GM23338 (cell line): ENCODE data around the gene SPP1. TPM values are rescaled to one million over a fixed set of nuclear protein-coding genes. Genes with fewer than 3 reads are reported as not detected.

Experiments
- ATAC-seq: fragments of 200-7000 bp; cut with Tn5 transposase; 3 replicates; pipeline ENCODE4 v1.9.1; 2020
- DNase-seq: peaks from one replicate; pipeline ENCODE4 v3.0.0-alpha.2; 2015; ENCODE audit warnings: low spot score
- H2AFZ ChIP-seq: fragments of 200-600 bp; sonication (generic); 2 replicates; pipeline ENCODE4 v1.8.0; 2016; ENCODE audit warnings: antibody characterized with exemption, mild to moderate bottlenecking, moderate library complexity
- H3F3A ChIP-seq: fragments of 200-600 bp; sonication (generic); replicated peaks from 2 replicates; pipeline ENCODE4 v1.8.0; 2017; ENCODE audit warnings: antibody characterized with exemption, mixed run types, low read depth
- H3K27ac ChIP-seq: fragments of 200-600 bp; sonication (generic); 2 replicates; pipeline ENCODE4 v1.6.1; 2016; ENCODE audit warnings: low read depth
- H3K27me3 ChIP-seq: fragments of 200-600 bp; sonication (generic); 2 replicates; pipeline ENCODE4 v1.8.0; 2016; ENCODE audit warnings: mild to moderate bottlenecking, mixed run types, moderate library complexity; ENCODE audit not compliant: insufficient read depth
- H3K36me3 ChIP-seq: fragments of 200-600 bp; sonication (generic); 2 replicates; pipeline ENCODE4 v1.8.0; 2016; ENCODE audit warnings: mild to moderate bottlenecking; ENCODE audit not compliant: insufficient read depth
- H3K4me1 ChIP-seq: fragments of 200-600 bp; sonication (generic); 2 replicates; pipeline ENCODE4 v1.8.0; 2016; ENCODE audit warnings: mild to moderate bottlenecking, moderate library complexity; ENCODE audit not compliant: insufficient read depth
- H3K4me2 ChIP-seq: fragments of 200-600 bp; sonication (generic); 2 replicates; pipeline ENCODE4 v1.7.1; 2017; ENCODE audit warnings: mixed run types
- H3K4me3 ChIP-seq: fragments of 200-600 bp; sonication (generic); 2 replicates; pipeline ENCODE4 v1.6.1; 2016; ENCODE audit warnings: mixed run types
- H3K79me2 ChIP-seq: fragments of 200-600 bp; sonication (generic); replicated peaks from 2 replicates; pipeline ENCODE4 v1.8.0; 2017; ENCODE audit warnings: mild to moderate bottlenecking; ENCODE audit not compliant: insufficient read depth
- H3K9me2 ChIP-seq: fragments of 200-600 bp; sonication (generic); 2 replicates; pipeline ENCODE4 v1.8.0; 2017; ENCODE audit not compliant: insufficient read depth
- H4K20me1 ChIP-seq: fragments of 200-600 bp; sonication (generic); replicated peaks from 2 replicates; pipeline ENCODE4 v1.8.0; 2017; ENCODE audit warnings: mild to moderate bottlenecking; ENCODE audit not compliant: insufficient read depth
- H3K27ac Mint-ChIP-seq: 2 replicates; pipeline ENCODE4 v1.8.0; 2020; ENCODE audit warnings: inconsistent platforms, mild to moderate bottlenecking, moderate library complexity, mixed read lengths
- H3K27me3 Mint-ChIP-seq: 3 replicates; pipeline ENCODE4 v1.8.0; 2022; ENCODE audit warnings: low read depth, mild to moderate bottlenecking, moderate library complexity, mixed read lengths, inconsistent platforms; ENCODE audit not compliant: insufficient read depth, poor library complexity
- H3K36me3 Mint-ChIP-seq: 3 replicates; pipeline ENCODE4 v1.8.0; 2021; ENCODE audit warnings: low read depth, mild to moderate bottlenecking, inconsistent platforms, moderate library complexity, mixed read lengths
- H3K4me1 Mint-ChIP-seq: 3 replicates; pipeline ENCODE4 v1.8.0; 2020; ENCODE audit warnings: mild to moderate bottlenecking, inconsistent platforms, mixed read lengths
- H3K4me3 Mint-ChIP-seq: 3 replicates; pipeline ENCODE4 v1.8.0; 2021; ENCODE audit warnings: moderate library complexity, mild to moderate bottlenecking, inconsistent platforms, mixed read lengths
- H3K9me3 Mint-ChIP-seq: 3 replicates; pipeline ENCODE4 v1.8.0; 2020; ENCODE audit warnings: moderate library complexity, mild to moderate bottlenecking, inconsistent platforms, mixed read lengths
- CREB1 ChIP-seq: fragments of 250-450 bp; sonication (Bioruptor Pico); IDR thresholded peaks from 2 replicates; pipeline ENCODE4 v1.5.0; 2020; ENCODE audit warnings: low read depth, mild to moderate bottlenecking, moderate library complexity
- CTCF ChIP-seq, 2 experiments: fragments of 200-600 bp in 1 of 2; sonication (generic) in 1 of 2; conservative IDR thresholded peaks; 2 replicates each; pipeline versions ENCODE4 v1.5.1 to v1.6.1; 2016 to 2017; ENCODE audit warnings: antibody characterized with exemption in 2 of 2, low read depth in 2 of 2, mild to moderate bottlenecking in 2 of 2, moderate library complexity in 1 of 2
- EZH2 ChIP-seq: fragments of 200-600 bp; sonication (generic); IDR thresholded peaks from one replicate; pipeline ENCODE4 v1.8.0; 2017; ENCODE audit warnings: antibody characterized with exemption, mild to moderate bottlenecking, low read depth; ENCODE audit not compliant: unreplicated experiment
- EZH2phosphoT487 ChIP-seq: fragments of 200-600 bp; sonication (generic); IDR thresholded peaks from one replicate; pipeline ENCODE4 v1.8.1; 2018; ENCODE audit warnings: antibody characterized with exemption; ENCODE audit not compliant: unreplicated experiment
- NANOG ChIP-seq: IDR thresholded peaks from 2 replicates; pipeline ENCODE4 v1.6.1; 2016; ENCODE audit warnings: antibody characterized with exemption, borderline replicate concordance
- POLR2AphosphoS5 ChIP-seq: IDR thresholded peaks from 2 replicates; pipeline ENCODE4 v1.6.1; 2016; ENCODE audit warnings: antibody characterized with exemption, low read depth
- REST ChIP-seq: IDR thresholded peaks from one replicate; pipeline ENCODE4 v1.6.1; 2018; ENCODE audit warnings: antibody characterized with exemption; ENCODE audit not compliant: unreplicated experiment
- STAT1 ChIP-seq: IDR thresholded peaks from one replicate; pipeline ENCODE4 v1.6.1; 2016; ENCODE audit warnings: antibody characterized with exemption; ENCODE audit not compliant: unreplicated experiment
- ZNF331 ChIP-seq: fragments of 250-450 bp; sonication (Bioruptor Pico); IDR thresholded peaks from 2 replicates; pipeline ENCODE4 v1.5.0; 2020; ENCODE audit warnings: low read depth, mild to moderate bottlenecking, moderate library complexity
- polyA plus RNA-seq: library from polyadenylated mRNA; unstranded; fragments of >200 nt; fragmentation: Nextera tagmentation; extraction: Ambion mirVana; gene quantifications from 2 replicates; pipeline ENCODE4 v1.2.1, GENCODE V29; 2016
- total RNA-seq: library from RNA; depleted of rRNA; stranded (reverse); fragments of >200 nt; shearing (Covaris generic); gene quantifications from 2 replicates; pipeline ENCODE4 v1.2.3, GENCODE V29; 2014
- TF ChIP-seq, protein P1 (sequence below): IDR thresholded peaks from 2 replicates; pipeline ENCODE4 v1.6.1; 2016; ENCODE audit warnings: antibody characterized with exemption

Gene SPP1
- total and polyA plus RNA-seq, 2 experiments from 2014 or later, result 41.3 to 51.3 TPM

DNA sequence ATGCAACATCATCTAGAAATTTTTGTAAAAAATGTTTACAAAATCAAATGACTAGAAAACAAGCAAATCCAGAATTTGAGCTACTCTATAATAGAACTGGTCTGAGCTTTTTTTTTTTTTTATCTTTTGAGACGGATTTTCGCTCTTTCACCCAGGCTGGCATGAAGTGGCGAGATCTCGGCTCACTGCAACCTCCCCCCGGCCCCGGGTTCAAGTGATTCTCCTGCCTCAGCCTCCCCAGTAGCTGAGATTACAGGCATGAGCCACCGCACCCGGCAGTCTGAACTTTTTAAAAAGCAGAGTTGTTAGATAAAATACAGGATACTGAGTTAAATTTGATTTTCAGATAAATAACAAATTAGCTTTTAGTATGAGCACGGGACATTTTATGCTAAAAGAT, 11.0 kb downstream of the SPP1 start (continued):
- TF ChIP-seq STAT1, result no peak
- TF ChIP-seq REST, result no peak
- no peak for TF ChIP-seq CTCF (conservative IDR thresholded peaks at IDR 0.05; ENCODE audit: low read depth in 2 of 2)
- TF ChIP-seq CREB1 (CRISPR knock-in tag), result no peak
- no peak for TF ChIP-seq ZNF331 (CRISPR knock-in tag)

- no peaks in the 10 kb centered on the region for H3K36me3 ChIP-seq
- H3K27ac Mint-ChIP-seq, result no peak overlapping the region
- TF ChIP-seq, protein P1, sequence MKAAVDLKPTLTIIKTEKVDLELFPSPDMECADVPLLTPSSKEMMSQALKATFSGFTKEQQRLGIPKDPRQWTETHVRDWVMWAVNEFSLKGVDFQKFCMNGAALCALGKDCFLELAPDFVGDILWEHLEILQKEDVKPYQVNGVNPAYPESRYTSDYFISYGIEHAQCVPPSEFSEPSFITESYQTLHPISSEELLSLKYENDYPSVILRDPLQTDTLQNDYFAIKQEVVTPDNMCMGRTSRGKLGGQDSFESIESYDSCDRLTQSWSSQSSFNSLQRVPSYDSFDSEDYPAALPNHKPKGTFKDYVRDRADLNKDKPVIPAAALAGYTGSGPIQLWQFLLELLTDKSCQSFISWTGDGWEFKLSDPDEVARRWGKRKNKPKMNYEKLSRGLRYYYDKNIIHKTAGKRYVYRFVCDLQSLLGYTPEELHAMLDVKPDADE, result no peak
- TF ChIP-seq STAT1 (no peak), POLR2AphosphoS5 (no peak), CREB1 (CRISPR knock-in tag) (no peak), EZH2 (no peak), ZNF331 (CRISPR knock-in tag) (no peak), NANOG (no peak), REST (no peak), CTCF (conservative IDR thresholded peaks at IDR 0.05; ENCODE audit: low read depth in 2 of 2) (no peak), EZH2phosphoT487 (no peak)
Measured at GRCh38 chr4:87989765-87990164, 14.3 kb downstream of the SPP1 start.

More at GRCh38 chr4:87989765-87990164, 14.3 kb downstream of the SPP1 start:
- Mint-ChIP-seq H3K27me3 (peaks cover 6% of the 10 kb centered on the region), H3K4me3 (no peak overlapping the region), H3K9me3 (peaks cover 3% of the 10 kb centered on the region; the same call in 1 of the 3 replicates), H3K36me3 (no peaks in the 10 kb centered on the region), H3K4me1 (peaks cover 5% of the 10 kb centered on the region; the same call in 2 of the 3 replicates)
- Histone ChIP-seq H3K4me3 (no peak overlapping the region), H3K27me3 (no peaks in the 10 kb centered on the region), H3K4me2 (no peak overlapping the region), H3F3A (no peaks in the 10 kb centered on the region), H2AFZ (no peak overlapping the region), H3K9me2 (no peaks in the 10 kb centered on the region), H4K20me1 (no peaks in the 10 kb centered on the region), H3K4me1 (no peaks in the 10 kb centered on the region), H3K27ac (no peak overlapping the region), H3K79me2 (no peaks in the 10 kb centered on the region)
- ATAC-seq (no peak), DNase-seq (no peak)
